IMR-90 (cell line): ENCODE results near the gene MBNL3. TPM values are rescaled to one million over a fixed set of nuclear protein-coding genes. Genes with fewer than 3 reads are reported as not detected.

Experiments used
- ATAC-seq: fragments of 200-7000 bp; cut with Tn5 transposase; 2 replicates; pipeline ENCODE4 v1.9.1; 2020; ENCODE audit warnings: low read depth, mild to moderate bottlenecking, moderate library complexity
- BruUV-seq: library from RNA; stranded (reverse); fragments of 400-500 nt; replicated peaks from 2 replicates; lab custom pipeline; 2021; lab: Mats Ljungman, UMichigan
- CTCF ChIA-PET: fragments of 300-600 bp; formaldehyde crosslinking; extraction: SDS; loops from one replicate; lab custom pipeline; 2021; ENCODE audit warnings: antibody characterized with exemption; lab: Yijun Ruan, JAX
- POLR2A ChIA-PET: fragments of 300-600 bp; sonication (Branson Sonifier 250); formaldehyde crosslinking; loops from one replicate; lab custom pipeline; 2022; ENCODE audit warnings: antibody characterized with exemption; ENCODE audit not compliant: unreplicated experiment; lab: Charles Lee
- DNase-seq: peaks from one replicate; pipeline ENCODE4 v3.0.0; 2013
- H2AFZ ChIP-seq: replicated peaks from 2 replicates; pipeline ENCODE3; 2013; ENCODE audit warnings: low read length, mild to moderate bottlenecking; ENCODE audit not compliant: poor library complexity
- H2AK5ac ChIP-seq: 2 replicates; pipeline ENCODE4 v1.6.1; 2013; ENCODE audit warnings: low read depth, low read length, inconsistent platforms
- H2AK9ac ChIP-seq: replicated peaks from 2 replicates; pipeline ENCODE3; 2013; ENCODE audit warnings: mild to moderate bottlenecking, low read depth, low read length, moderate library complexity; ENCODE audit not compliant: poor library complexity
- H2BK120ac ChIP-seq: 2 replicates; pipeline ENCODE4 v1.6.1; 2013; ENCODE audit warnings: low read depth, low read length, inconsistent platforms
- H2BK15ac ChIP-seq: 3 replicates; pipeline ENCODE4 v1.6.1; 2013; ENCODE audit warnings: low read depth, low read length, inconsistent platforms
- H2BK20ac ChIP-seq: 2 replicates; pipeline ENCODE4 v1.6.1; 2013; ENCODE audit warnings: low read depth, mild to moderate bottlenecking, inconsistent platforms, low read length, moderate library complexity
- H2BK5ac ChIP-seq: 2 replicates; pipeline ENCODE4 v1.6.1; 2013; ENCODE audit warnings: mild to moderate bottlenecking, low read depth, low read length, inconsistent platforms; ENCODE audit not compliant: poor library complexity, severe bottlenecking
- H3K14ac ChIP-seq: replicated peaks from 2 replicates; pipeline ENCODE4 v1.6.1; 2013; ENCODE audit warnings: low read depth, low read length, inconsistent platforms
- H3K18ac ChIP-seq: 2 replicates; pipeline ENCODE4 v1.6.1; 2013; ENCODE audit warnings: low read depth, low read length, control low read depth
- H3K23ac ChIP-seq: 2 replicates; pipeline ENCODE4 v1.6.1; 2013; ENCODE audit warnings: low read depth, low read length, inconsistent platforms
- H3K27ac ChIP-seq: 2 replicates; pipeline ENCODE4 v1.5.1; 2013; ENCODE audit warnings: mild to moderate bottlenecking, control low read depth, low read length; ENCODE audit not compliant: insufficient read depth
- H3K27me3 ChIP-seq: 2 replicates; pipeline ENCODE4 v1.6.1; 2013; ENCODE audit warnings: low read length; ENCODE audit not compliant: control insufficient read depth, insufficient read depth
- H3K36me3 ChIP-seq: 2 replicates; pipeline ENCODE4 v1.6.1; 2013; ENCODE audit warnings: low read length, mixed read lengths; ENCODE audit not compliant: control insufficient read depth, insufficient read depth
- H3K4ac ChIP-seq: 2 replicates; pipeline ENCODE4 v1.6.1; 2013; ENCODE audit warnings: low read depth, low read length, inconsistent platforms
- H3K4me1 ChIP-seq: 2 replicates; pipeline ENCODE4 v1.6.1; 2013; ENCODE audit warnings: low read length, mixed read lengths; ENCODE audit not compliant: control insufficient read depth, insufficient read depth
- H3K4me2 ChIP-seq: 2 replicates; pipeline ENCODE4 v1.6.1; 2013; ENCODE audit warnings: low read depth, mild to moderate bottlenecking, control low read depth, low read length, moderate library complexity
- H3K4me3 ChIP-seq: 2 replicates; pipeline ENCODE4 v1.5.1; 2013; ENCODE audit warnings: low read depth, mild to moderate bottlenecking, control low read depth, low read length, moderate library complexity; ENCODE audit not compliant: insufficient read depth
- H3K56ac ChIP-seq: 2 replicates; pipeline ENCODE4 v1.6.1; 2013; ENCODE audit warnings: low read length, inconsistent platforms; ENCODE audit not compliant: insufficient read depth; ENCODE audit errors: extremely low read depth
- H3K79me1 ChIP-seq, 2 experiments: 2 replicates each; pipeline ENCODE4 v1.6.1; 2013; ENCODE audit warnings: low read length in 2 of 2, inconsistent platforms in 1 of 2, low read depth in 1 of 2
- H3K9ac ChIP-seq: 2 replicates; pipeline ENCODE4 v1.6.1; 2013; ENCODE audit warnings: low read depth, low read length, control low read depth
- H3K9me1 ChIP-seq: 2 replicates; pipeline ENCODE4 v1.6.1; 2013; ENCODE audit warnings: low read length, inconsistent platforms; ENCODE audit not compliant: insufficient read depth
- H3K9me3 ChIP-seq: 2 replicates; pipeline ENCODE4 v1.6.1; 2013; ENCODE audit warnings: low read length; ENCODE audit not compliant: control insufficient read depth, insufficient read depth
- H4K20me1 ChIP-seq: 2 replicates; pipeline ENCODE4 v1.6.1; 2013; ENCODE audit warnings: low read length, inconsistent platforms; ENCODE audit not compliant: insufficient read depth
- H4K5ac ChIP-seq: 2 replicates; pipeline ENCODE4 v1.6.1; 2013; ENCODE audit warnings: mild to moderate bottlenecking, low read depth, low read length, control low read depth
- H4K8ac ChIP-seq, 2 experiments: 2 replicates each; pipeline ENCODE4 v1.6.1; 2013; ENCODE audit warnings: low read depth in 2 of 2, low read length in 2 of 2, control low read depth in 1 of 2, inconsistent platforms in 1 of 2
- H4K91ac ChIP-seq: 2 replicates; pipeline ENCODE4 v1.6.1; 2013; ENCODE audit warnings: low read depth, low read length, inconsistent platforms; ENCODE audit not compliant: insufficient read depth
- FOS ChIP-seq: fragments of 150-350 bp; IDR thresholded peaks from 2 replicates; pipeline ENCODE4 v1.6.1; 2016; ENCODE audit warnings: low read depth, low read length
- MAFK ChIP-seq: IDR thresholded peaks from 2 replicates; pipeline ENCODE4 v1.6.1; 2012; ENCODE audit warnings: low read depth, low read length, improper control_type of control experiment
- dilution Hi-C: fragments of 300-500 bp; cut with HindIII; formaldehyde crosslinking; loops from one replicate; pipeline ENCODE4 v1.14.3; 2018; ENCODE audit warnings: low sequenced_read_pairs; ENCODE audit not compliant: unreplicated experiment
- in situ Hi-C: fragments of 300-500 bp; cut with MboI; formaldehyde crosslinking; loops from 3 replicates; pipeline ENCODE4 v1.14.3; 2019; ENCODE audit warnings: low sequenced_read_pairs, inconsistent platforms, mixed read lengths
- intact Hi-C: fragments of 100-400 bp; cut with micrococcal nuclease; formaldehyde crosslinking; loops from 2 replicates; pipeline ENCODE4 v1.10.0; 2022
- polyA plus RNA-seq, 3 experiments: library from polyadenylated mRNA; depleted of rRNA; stranded (reverse); fragments of >200 nt; gene quantifications; 2 replicates each; pipeline ENCODE4 v1.2.3, GENCODE V29; 2012; ENCODE audit warnings: low replicate concordance in 1 of 3
- total RNA-seq: library from RNA; depleted of rRNA; stranded (reverse); fragments of >200 nt; gene quantifications from 2 replicates; pipeline ENCODE4 v1.2.3, GENCODE V29; 2012

Gene MBNL3
- total and polyA plus RNA-seq, 2 of the 4 experiments (the other 2 are of a cell fraction), result 0.32 to 1.1 TPM

DNA sequence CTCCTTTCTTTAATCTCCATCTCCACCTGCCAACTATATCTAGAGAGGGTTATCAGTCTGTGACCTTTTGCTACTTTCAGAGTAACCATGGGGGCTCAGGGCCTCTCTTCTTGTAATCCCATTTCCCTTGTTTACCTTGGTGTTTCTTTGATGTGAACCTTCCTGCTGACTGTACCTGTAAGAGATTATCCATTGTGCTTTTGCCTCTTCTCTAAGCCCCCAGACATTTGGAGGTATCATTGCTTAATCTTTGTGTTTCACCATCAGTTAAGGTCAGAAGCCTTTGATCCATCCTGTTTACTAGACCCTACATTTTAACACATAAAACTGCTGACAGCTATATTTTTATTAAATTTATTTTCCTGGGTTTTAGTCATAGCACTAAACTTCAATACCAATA, 157.8 kb downstream of the MBNL3 start:
- dilution Hi-C loops (no loop called here), intact Hi-C loops (no loop called here), in situ Hi-C loops (no loop called here)
- no peak overlapping the region for H3K9ac ChIP-seq
- no peak overlapping the region for H4K5ac ChIP-seq
- H2BK120ac ChIP-seq, result no peak overlapping the region
- H3K4me3 ChIP-seq, result no peak overlapping the region
- no peak overlapping the region for H2BK15ac ChIP-seq
- H3K9me1 ChIP-seq, result no peaks in the 10 kb centered on the region
- no peak overlapping the region for H3K56ac ChIP-seq
- DNase-seq (no peak), ATAC-seq (no peak)
- H2BK20ac ChIP-seq, result no peak overlapping the region
- no peak overlapping the region for H2AK5ac ChIP-seq
- no peak overlapping the region for H3K18ac ChIP-seq
- H3K79me1 ChIP-seq, result no peaks in the 10 kb centered on the region
- H3K4me2 ChIP-seq, result no peak overlapping the region
- no peaks in the 10 kb centered on the region for H4K20me1 ChIP-seq
- ChIA-PET POLR2A (no interaction called here), CTCF (no interaction called here)
- no peaks in the 10 kb centered on the region; the same call in 1 of the 2 replicates for H3K27me3 ChIP-seq
- no TSS peak for BruUV-seq
- H3K23ac ChIP-seq, result no peak overlapping the region
- H4K91ac ChIP-seq, result no peak overlapping the region
- no peak overlapping the region for H2AFZ ChIP-seq
- no peak overlapping the region for H2AK9ac ChIP-seq
- no peaks in the 10 kb centered on the region for H3K36me3 ChIP-seq
- no peak overlapping the region for H3K4ac ChIP-seq
- H3K9me3 ChIP-seq, result peaks cover 2% of the 10 kb centered on the region; the same call in 1 of the 2 replicates
- no peak overlapping the region for H2BK5ac ChIP-seq
- no peak overlapping the region for H3K27ac ChIP-seq
- H3K4me1 ChIP-seq, result no peaks in the 10 kb centered on the region
- TF ChIP-seq MAFK, result peak; percentile 68
- TF ChIP-seq FOS, result no peak
- no peak overlapping the region for H4K8ac ChIP-seq
- H3K14ac ChIP-seq, result no peak overlapping the region
